Stimulated activated CD4-positive, alpha-beta T cell treated with anti-CD3 and anti-CD28 coated beads, Interleukin-4, amount 100 ng/mL, for 48 hours (primary cell): ENCODE results near the gene KDM2B.

ENCODE experiments used
- DNase-seq, 2 donors: peaks; one replicate each; pipeline ENCODE4 v3.0.0-alpha.2; 2020; ENCODE audit warnings: low read depth in 2 of 2

The KDM2B gene

GRCh38 chr12:121430833-121431415, 149.9 kb downstream of the KDM2B start:
- no peak for DNase-seq

DNA sequence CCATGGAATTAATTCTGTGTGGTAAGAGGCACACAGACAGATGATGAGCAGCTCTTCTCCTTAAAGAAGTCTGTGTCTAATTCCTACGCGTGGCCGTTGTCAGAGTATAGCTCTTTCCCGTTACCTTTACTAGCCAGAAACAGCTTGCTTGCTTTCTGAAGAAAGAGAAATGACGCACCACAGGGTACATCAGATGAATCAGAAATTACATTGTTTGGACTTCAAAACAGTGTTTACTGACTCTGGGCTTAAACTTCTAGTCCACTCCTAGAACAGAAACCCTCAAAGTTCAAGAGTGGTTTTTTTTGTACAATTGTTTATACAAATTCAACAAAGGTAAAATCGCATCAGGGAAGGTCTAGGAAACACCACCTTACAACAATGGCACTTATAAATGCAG, 151.9 kb downstream of the KDM2B start:
- no peak for DNase-seq

DNA sequence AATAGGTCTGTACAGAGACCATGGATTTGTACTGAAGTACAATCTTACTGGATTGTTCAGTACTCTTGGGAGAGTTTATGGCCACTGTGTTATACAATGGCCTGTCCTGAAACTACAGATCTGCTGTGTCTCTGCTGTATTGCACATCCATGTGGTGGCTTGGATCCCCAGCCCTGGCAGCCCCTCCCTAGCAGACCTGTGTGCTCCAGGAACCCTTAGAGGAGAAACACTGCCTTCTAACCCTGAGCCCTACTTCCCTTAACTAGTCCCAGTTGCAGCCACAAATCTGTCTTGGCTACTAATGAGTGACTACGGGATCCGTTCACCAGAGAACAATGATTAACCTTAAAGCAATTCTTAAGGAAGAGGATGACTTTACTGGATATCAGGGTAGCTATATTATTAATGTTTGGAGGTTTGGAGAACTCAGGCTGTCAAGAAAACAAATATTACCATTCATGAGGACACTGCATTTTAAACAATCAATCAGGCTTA, 153.2 kb downstream of the KDM2B start:
- no peak for DNase-seq

DNA sequence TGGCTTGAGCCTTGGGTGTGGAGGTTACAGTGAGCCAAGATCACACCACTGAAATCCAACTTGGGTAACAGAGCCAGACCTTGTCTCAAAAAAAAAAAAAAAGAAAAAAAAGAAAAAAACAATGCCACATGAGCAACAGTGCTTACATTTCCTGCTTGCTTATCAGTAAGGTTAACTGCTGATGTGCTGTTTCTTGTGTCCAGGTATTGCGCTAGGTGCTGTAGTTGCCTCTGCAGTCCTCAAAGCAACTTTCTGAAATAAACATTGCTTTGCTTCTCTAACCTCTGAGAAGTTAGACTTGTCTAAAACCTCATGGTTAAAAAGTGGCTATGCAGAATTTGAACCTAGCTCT, 156.2 kb downstream of the KDM2B start:
- DNase-seq: no peak

- no peak for DNase-seq
Measured at GRCh38 chr12:121423682-121424623, 156.9 kb downstream of the KDM2B start.

GRCh38 chr12:121423253-121423652, 157.6 kb downstream of the KDM2B start:
- DNase-seq: no peak

DNA sequence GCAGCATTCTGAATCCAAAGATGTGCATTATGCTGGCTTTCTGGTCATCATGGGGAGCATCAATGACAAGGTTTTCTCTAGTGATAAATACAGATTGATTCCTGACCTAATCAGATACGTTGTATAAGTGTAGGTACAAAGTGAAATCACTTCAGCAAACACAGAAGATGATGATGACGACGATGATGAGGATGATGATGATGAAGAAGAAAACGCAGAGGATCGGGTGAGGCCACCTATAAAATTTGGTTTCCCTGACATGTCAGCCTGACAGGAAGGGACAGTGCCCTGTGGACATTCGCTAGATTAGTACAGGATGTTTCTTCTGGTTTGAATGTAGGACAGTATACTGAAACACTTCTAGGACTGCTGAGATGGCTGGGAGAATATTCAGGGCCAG, 160.7 kb downstream of the KDM2B start:
- DNase-seq: no peak

- no peak for DNase-seq
Measured at GRCh38 chr12:121417847-121418246, 163.0 kb downstream of the KDM2B start.

DNA sequence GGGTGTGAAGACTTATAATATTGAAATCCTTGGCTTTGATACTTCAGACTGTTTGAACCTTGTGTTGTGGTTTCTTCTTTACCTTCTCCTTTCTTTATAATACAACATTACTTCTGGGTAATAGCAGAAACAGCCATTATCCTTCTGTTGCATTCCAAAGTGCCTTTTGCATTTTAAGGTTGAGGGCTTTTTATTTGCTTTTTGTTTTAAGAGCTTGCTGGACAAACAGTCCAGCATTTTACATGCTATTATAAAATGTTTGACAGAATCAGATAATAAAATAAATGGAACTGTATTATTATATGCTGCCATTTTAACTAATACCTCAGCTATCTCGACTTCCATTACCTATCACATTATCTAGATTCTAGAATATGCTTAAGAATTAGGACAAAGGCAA, 166.9 kb downstream of the KDM2B start:
- no peak for DNase-seq

DNA sequence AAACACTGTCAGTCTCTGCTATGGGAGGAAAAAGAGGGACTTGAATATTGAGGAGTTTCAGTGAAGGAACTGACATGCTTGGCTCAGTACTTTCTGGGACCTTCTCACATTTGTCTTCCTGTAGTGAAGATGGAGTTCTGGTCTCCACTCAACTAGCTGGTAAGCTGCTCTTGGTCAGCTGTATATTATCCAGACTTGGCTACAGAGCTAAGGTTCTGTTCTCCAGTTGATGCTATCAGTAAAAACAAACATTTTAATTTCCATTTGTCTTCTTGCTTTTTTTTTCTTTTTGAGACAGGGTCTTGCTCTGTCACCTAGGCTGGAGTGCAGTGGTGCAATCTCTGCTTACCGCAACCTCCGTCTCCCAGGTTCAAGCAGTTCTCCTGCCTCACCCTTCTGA, 175.6 kb downstream of the KDM2B start:
- no peak for DNase-seq

DNA sequence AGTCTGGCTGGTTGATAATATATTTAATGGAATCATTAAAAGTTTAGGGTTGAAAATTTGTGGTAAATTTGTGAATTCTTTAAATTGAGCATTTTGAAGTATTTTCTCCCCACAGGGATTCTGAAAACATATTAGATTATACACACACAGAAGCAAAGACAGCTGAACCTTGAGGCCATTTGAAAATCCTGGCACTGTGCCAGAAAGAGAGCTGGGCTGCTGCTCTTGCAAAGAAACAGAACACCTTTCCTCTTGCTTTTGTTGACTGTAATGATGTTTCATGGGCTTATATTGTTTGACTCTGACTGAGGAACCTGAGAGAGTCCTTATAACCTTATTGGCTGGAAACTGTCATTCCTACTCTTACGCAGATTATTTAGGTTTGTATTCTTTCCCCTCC, 176.1 kb downstream of the KDM2B start:
- DNase-seq: no peak

- no peak for DNase-seq
Measured at GRCh38 chr12:121403721-121404120, 177.1 kb downstream of the KDM2B start.

DNA sequence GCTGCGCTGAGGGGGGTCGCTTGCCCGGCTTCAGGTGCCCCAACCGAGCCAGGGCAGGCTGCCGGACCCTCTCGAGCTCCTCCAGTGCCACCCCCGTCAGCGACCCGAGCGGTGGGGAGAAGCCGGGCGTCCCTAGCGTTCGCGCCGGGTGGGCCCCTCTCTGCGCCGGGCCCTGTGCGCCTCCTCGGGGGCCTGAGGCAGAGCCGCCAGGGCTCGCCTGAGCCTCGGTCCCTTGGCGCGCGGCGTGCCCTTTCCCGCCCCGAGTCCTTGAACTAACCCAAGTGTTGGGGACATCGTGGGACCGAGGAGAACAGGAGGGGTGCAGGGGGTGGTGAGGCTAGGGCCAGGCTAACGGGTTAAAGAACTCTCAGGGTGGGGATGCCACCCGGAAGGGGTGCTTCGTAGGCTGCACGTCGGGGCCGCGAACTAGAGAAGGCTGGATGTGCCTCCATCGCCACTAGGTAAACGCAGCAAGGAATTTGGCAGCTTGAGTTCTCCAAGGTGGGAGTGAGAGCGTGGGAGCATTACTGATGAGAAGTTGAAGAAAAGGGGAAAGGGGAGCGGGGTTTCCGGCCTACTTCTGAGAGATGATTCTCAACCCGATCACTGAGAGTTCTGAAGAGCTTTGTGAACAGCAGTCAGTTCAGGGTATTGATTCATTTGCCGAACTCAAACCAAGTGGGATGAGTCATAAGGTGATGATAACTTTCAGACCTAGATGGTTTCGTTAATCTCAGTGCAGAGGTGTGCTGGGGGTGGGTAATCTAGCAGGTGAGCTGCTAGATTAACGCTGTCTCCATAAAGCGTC, 180.3 kb downstream of the KDM2B start:
- DNase-seq: peak; percentile 39 to 58

GRCh38 chr12:121399391-121400331, 181.2 kb downstream of the KDM2B start, which contains the start of gene RNF34:
Gene RNF34, plus strand, starts transcription at chr12:121400118. Its CDS starts 95 bp downstream, at chr12:121400213.
- peak; percentile 97 to 98 for DNase-seq

- DNase-seq: no peak
Measured at GRCh38 chr12:121398355-121398754, 182.5 kb downstream of the KDM2B start.

DNA sequence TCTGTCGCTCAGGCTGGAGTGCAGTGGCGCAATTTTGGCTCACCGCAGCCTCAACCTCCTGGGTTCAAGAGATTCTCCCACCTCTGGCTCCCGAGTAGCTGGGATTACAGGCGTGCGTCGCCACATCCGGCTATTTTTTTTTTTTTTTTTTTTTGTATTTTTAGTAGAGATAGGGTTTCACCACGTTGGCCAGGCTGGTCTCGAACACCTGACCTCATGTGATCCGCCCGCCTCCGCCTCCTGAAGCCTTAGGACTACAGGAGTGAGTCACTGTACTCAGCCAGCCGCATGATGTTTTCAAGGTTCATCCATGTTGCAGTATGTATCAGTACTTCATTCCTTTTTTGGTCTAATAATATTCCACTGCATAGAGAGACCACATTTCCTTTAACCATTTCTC, 183.3 kb downstream of the KDM2B start:
- no peak for DNase-seq

GRCh38 chr12:121392325-121392716, 188.5 kb downstream of the KDM2B start:
- DNase-seq: no peak

DNA sequence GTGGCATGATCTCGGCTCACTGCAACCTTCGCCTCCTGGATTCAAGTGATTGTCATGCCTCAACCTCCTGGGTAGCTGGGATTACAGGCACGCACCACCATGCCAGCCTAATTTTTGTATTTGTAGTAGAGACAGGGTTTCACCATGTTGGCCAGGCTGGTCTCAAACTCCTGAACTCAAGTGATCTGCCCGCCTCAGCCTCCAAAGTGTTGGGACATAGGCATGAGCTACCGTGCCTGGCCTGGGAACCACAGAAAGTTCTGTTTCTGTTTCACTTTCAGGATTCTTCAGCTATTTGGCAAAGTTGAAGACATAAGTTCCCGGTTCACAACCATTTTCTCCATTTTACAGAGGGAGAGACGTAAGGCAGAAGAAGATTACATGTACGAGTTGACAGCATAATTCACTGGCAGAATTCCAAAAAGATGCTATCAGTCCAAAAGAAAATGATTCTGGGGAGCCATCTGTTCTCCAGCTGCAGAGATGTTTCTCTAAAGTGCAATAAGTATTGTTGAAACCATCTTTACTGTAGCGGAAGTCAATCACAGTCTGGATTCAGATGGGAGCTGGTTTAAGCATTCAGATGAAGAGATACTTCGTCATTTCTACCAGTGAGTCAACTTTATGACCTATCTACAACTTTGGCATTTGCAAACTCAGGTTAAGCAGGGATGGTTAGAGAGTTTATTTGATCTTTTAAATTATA, 189.1 kb downstream of the KDM2B start:
- DNase-seq: peak in 1 of 2 donors; percentile 24

DNA sequence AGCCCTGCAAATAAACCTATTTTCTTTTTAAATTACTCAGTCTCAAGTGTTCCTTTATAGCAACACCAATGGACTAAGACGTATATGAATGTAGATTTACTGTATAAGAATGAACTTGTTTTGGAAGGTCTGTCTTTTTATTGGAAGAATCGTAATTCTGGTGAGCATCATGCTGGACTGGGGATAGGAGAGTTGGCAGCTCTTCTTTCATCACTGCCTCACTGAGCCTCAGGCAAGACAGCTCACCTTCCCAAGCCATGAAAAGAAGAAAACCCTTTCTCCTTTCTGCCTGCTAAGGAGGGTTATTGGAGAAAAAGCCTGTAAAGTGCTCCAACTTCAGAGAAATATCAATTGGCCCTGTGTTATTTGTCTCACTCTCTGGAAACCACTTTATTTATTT, 190.0 kb downstream of the KDM2B start:
- DNase-seq: no peak

GRCh38 chr12:121388421-121388981, 192.3 kb downstream of the KDM2B start:
- no peak for DNase-seq
